Measurements from ENCODE around the gene CUX1. TPM values are rescaled to one million over a fixed set of nuclear protein-coding genes. Genes with fewer than 3 reads are reported as not detected.
"Not testable (repeated sequence)": the region's sequence is repeated elsewhere in the genome, so short reads cannot be mapped to it uniquely, and the experiment has no call there.

CUX1 gene
- total RNA-seq, 1 experiment from 2014 or later: 116 TPM

DNA sequence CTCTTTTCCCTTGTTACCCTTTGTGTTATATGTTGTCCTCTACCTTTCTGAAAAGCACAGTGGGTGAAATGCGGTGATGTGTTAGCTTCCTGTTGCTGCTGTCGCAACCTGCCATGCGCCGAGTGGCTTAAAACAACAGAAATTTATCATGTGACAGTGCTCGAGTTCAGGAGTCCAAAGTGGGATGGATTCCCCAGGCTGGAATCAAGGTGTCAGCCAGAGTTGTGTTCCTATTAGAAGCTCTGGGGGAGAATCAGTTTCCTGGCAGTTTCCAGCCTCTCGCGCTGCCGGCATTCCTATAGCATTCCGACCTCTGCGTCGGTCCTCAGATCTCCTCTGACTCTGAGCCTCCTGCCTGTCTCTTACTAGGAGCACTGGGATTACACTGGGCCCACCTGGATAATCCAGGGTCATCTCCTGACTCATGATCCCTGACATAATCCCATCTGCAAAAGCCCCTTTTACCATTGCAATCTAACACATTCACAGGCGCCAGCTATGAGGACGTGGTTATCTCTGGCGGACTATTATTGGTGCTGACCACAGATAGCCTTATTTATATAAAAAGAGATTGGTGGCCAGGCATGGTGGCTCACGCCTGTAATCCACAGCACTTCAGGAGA lies 207.5 kb downstream of the CUX1 start:
- Mint-ChIP-seq H3K27me3 (ENCODE audit: insufficient read depth, unreplicated experiment) (no peaks in the 10 kb centered on the region), H3K4me1 (ENCODE audit: low read depth, unreplicated experiment) (peaks cover 42% of the 10 kb centered on the region), H3K36me3 (ENCODE audit: insufficient read depth, unreplicated experiment) (peaks cover 71% of the 10 kb centered on the region), H3K4me3 (ENCODE audit: unreplicated experiment) (peak overlapping the region; percentile 54), H3K9me3 (ENCODE audit: unreplicated experiment) (no peaks in the 10 kb centered on the region), H3K27ac (ENCODE audit: unreplicated experiment) (peak overlapping the region; percentile 78)
- no peaks in the 10 kb centered on the region for H3K9me3 ChIP-seq
- ChIA-PET POLR2A (interaction anchor here (0.7 to 2.2 kb wide), 5 partner anchors 10 to 142 kb away, joined by 3 to 20 read pairs (median 5); no protein-coding TSS in a partner anchor), CTCF (interaction anchor here (0.6 to 0.9 kb wide), 3 partner anchors 17 to 708 kb away, joined by 4 read pairs; no protein-coding TSS in a partner anchor)
- BruUV-seq (replicated peaks): TSS peak; percentile 68
- H3K36me3 ChIP-seq (ENCODE audit: control insufficient read depth, insufficient read depth, low read length): 0 out of 2 replicates have a peak, but pooled peaks cover 2% of the 10 kb centered on the region
- no peaks in the 10 kb centered on the region for H3K27me3 ChIP-seq (replicated peaks; ENCODE audit: control insufficient read depth, insufficient read depth, low read length)
- H3K4me1 ChIP-seq: peaks cover 51% of the 10 kb centered on the region
- TF ChIP-seq, protein P1, sequence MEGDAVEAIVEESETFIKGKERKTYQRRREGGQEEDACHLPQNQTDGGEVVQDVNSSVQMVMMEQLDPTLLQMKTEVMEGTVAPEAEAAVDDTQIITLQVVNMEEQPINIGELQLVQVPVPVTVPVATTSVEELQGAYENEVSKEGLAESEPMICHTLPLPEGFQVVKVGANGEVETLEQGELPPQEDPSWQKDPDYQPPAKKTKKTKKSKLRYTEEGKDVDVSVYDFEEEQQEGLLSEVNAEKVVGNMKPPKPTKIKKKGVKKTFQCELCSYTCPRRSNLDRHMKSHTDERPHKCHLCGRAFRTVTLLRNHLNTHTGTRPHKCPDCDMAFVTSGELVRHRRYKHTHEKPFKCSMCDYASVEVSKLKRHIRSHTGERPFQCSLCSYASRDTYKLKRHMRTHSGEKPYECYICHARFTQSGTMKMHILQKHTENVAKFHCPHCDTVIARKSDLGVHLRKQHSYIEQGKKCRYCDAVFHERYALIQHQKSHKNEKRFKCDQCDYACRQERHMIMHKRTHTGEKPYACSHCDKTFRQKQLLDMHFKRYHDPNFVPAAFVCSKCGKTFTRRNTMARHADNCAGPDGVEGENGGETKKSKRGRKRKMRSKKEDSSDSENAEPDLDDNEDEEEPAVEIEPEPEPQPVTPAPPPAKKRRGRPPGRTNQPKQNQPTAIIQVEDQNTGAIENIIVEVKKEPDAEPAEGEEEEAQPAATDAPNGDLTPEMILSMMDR (IDR thresholded peaks at IDR 0.05; ENCODE audit: insufficient read depth in 1 of 2, low read depth in 1 of 2, low read length in 1 of 2, severe bottlenecking in 1 of 2, unreplicated experiment in 1 of 2): no peak
- intact Hi-C loops (cut with micrococcal nuclease; ENCODE audit: unreplicated experiment): loop anchor here (1.0 to 5.0 kb wide), 3 partner anchors 12 to 72 kb away; no protein-coding TSS in a partner anchor
- DNase-seq: peak; percentile 85 to 90
- no peak overlapping the region for H3K4me3 ChIP-seq (ENCODE audit: low read depth, low read length)

DNA sequence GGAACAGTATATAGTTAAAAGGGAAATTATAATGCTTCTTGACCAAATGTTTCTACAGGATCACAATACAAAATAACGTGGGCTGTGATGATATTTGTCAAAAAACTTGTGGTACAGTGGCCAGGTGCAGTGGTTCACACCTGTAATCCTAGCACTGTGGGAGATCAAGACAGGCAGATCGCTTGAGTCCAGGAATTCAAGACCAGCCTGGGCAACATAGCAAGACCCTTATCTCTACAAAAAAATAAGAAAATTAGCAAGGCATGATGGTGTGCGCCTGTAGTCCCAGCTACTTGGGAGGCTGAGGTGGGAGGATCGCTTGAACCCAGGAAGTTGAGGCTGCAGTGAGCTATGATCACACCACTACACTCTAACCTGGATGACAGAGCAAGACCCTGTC lies 208.4 kb downstream of the CUX1 start:
- H3K4me1 Mint-ChIP-seq (ENCODE audit: low read depth, unreplicated experiment): peaks cover 44% of the 10 kb centered on the region

DNA sequence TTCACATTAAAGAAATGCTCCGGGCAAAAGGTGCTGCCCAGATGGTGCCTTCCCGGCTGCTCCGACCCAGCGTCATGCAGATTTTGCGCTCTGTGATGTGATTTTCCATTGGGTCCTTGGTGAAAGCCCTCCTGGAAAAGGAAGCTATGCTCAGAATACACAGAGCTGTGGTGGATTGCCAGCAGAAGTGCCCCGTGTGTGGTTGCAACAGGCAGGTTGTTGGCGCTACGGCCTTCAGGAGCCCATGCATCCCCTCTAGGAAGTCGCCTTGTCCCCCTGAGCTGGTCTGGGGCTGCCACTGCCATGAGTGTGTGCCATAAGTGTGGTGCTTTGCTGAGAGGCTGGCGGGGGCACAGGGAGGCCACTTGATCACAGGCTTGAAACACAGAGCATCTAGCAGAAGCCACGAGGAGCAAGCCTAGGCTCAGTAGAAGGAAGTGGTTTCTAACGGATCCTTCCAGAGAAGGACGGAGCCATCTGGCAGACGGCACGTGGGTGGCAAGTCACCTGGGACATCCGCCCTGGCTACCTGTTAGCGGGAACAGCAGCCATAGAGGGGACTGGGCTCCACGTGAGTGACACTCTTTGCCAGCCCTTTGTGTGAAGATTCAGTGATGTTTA lies 210.9 kb downstream of the CUX1 start:
- no TSS peak for BruUV-seq (replicated peaks)
- TF ChIP-seq, protein P1 (IDR thresholded peaks at IDR 0.05; ENCODE audit: insufficient read depth in 1 of 2, low read depth in 1 of 2, low read length in 1 of 2, severe bottlenecking in 1 of 2, unreplicated experiment in 1 of 2): no peak
- POLR2A ChIA-PET: no interaction called here
- DNase-seq: no peak
- Mint-ChIP-seq H3K27me3 (ENCODE audit: insufficient read depth, unreplicated experiment) (no peaks in the 10 kb centered on the region), H3K27ac (ENCODE audit: unreplicated experiment) (no peak overlapping the region), H3K36me3 (ENCODE audit: insufficient read depth, unreplicated experiment) (peaks cover 75% of the 10 kb centered on the region), H3K4me3 (ENCODE audit: unreplicated experiment) (no peak overlapping the region), H3K9me3 (ENCODE audit: unreplicated experiment) (no peaks in the 10 kb centered on the region), H3K4me1 (ENCODE audit: low read depth, unreplicated experiment) (peaks cover 29% of the 10 kb centered on the region)
- peaks cover 33% of the 10 kb centered on the region for H3K4me1 ChIP-seq
- no peak overlapping the region for H3K4me3 ChIP-seq (ENCODE audit: low read depth, low read length)
- no peaks in the 10 kb centered on the region for H3K27me3 ChIP-seq (replicated peaks; ENCODE audit: control insufficient read depth, insufficient read depth, low read length)
- intact Hi-C loops (cut with micrococcal nuclease; ENCODE audit: unreplicated experiment): no loop called here
- H3K9me3 ChIP-seq: no peaks in the 10 kb centered on the region
- CTCF ChIA-PET: no interaction called here
- H3K36me3 ChIP-seq (ENCODE audit: control insufficient read depth, insufficient read depth, low read length): no peaks in the 10 kb centered on the region

More for the DNA sequence above, 208.4 kb downstream of the CUX1 start:
- DNase-seq; H3K36me3 ChIP-seq (ENCODE audit: control insufficient read depth, insufficient read depth, low read length); intact Hi-C loops (cut with micrococcal nuclease; ENCODE audit: unreplicated experiment); H3K27me3 ChIP-seq (replicated peaks; ENCODE audit: control insufficient read depth, insufficient read depth, low read length); H3K4me3 Mint-ChIP-seq (ENCODE audit: unreplicated experiment); H3K4me3 ChIP-seq (ENCODE audit: low read depth, low read length); POLR2A ChIA-PET; CTCF ChIA-PET; H3K9me3 Mint-ChIP-seq (ENCODE audit: unreplicated experiment); H3K27me3 Mint-ChIP-seq (ENCODE audit: insufficient read depth, unreplicated experiment); BruUV-seq (replicated peaks); H3K9me3 ChIP-seq: not testable (repeated sequence)
- H3K27ac Mint-ChIP-seq (ENCODE audit: unreplicated experiment): peak overlapping the region; percentile 78
- peaks cover 75% of the 10 kb centered on the region for H3K36me3 Mint-ChIP-seq (ENCODE audit: insufficient read depth, unreplicated experiment)
- peaks cover 51% of the 10 kb centered on the region for H3K4me1 ChIP-seq

All from Caco-2 (cell line).